Measurements from ENCODE around the gene THAP2.

The THAP2 gene

DNA sequence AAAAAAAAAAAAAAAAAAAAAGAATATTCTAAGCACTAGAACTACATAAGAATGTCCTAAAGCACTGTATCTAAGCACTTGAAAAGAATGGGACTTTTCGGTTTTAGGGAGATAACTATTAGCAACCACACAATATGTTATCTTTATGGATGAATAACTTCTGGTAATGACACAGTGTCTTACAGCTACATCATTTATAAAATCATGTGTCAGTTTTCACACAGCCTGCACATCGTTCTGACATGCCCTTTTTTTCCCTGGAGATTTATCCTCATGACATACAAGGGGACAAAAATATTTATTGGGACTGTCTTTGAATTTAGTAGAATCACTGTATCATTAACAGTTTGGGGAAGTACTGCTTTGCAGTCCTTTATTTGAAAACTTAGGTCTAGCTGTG lies 39.1 kb downstream of the THAP2 start:
- DNase-seq (ENCODE audit: low read depth), result no peak

DNA sequence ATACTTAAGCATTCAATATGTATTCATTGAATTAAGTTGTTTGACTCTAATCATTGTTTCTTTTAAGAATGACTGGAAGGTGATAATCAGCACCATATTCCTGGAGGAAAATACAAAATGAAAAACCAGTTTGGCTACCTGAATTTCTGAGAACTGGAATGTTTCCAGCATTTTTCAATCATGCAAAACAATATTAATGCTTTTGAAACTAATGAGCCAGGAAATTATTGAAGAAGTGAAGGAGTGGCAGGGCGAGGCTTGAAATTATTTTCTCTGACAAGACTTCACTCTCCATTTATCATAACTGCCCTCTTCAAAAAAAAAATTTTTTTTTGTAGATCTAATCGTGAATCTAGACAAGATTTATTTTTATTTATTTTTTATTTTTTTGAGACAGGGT lies 40.8 kb downstream of the THAP2 start:
- no peak for DNase-seq (ENCODE audit: low read depth)

DNA sequence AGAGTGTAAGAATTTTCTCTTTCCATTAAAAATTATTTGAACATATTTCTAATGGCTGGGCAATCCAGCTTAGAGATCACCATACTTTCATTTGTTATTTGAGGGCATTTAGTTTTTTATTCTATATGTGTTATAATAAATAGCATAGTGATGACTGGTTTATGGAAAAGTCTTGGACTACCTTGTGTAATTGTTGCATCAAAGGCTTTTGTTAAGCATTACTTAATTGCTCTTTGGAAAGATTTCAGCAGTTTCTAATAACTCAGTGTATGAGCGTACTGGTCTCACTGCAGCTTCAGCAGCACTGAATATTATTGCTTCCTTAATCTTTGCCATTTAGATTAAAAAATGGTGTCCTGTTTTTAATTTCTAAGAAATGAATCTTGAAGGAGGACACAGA lies 44.6 kb downstream of the THAP2 start:
- no peak for DNase-seq (ENCODE audit: low read depth)

DNA sequence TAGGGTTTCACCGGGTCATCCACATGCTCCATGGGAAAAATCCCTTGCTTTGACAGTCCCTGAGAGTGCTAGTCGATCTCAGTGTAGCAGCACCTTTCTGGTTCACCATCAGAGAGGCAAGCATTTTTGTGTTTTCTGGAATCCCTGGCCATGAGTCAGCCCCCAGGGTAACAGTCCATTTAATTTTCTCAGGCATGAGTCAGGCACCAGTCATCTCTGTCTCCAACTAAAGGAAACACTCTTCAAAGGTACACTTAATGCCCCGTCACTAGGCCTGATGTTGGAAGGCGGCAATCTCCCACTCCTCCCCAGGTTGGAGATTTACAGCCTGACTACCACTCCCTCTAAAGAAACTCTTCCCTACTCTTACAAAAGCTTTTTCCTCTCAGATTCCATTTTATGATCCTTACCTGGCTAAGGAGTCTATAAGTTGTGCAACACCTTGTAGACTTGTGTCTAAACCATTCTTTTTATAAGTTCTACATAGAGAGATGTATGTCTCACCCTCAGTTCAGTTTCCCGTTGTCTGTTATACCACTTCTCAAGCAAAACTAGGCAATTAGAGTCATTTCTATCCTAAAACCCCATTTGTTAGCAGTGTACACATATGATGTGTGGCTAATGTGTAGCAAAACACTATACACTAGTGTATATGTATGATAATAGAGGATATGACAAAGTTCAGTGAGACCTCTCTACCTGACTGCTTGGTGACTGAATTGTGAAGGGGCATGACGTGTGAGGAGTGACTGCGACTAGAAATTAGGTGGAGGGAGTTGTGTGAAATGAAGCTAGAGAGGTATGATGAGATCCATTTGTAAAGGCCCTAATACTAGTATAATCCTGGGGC lies 46.4 kb downstream of the THAP2 start:
- DNase-seq (ENCODE audit: low read depth), result no peak

DNA sequence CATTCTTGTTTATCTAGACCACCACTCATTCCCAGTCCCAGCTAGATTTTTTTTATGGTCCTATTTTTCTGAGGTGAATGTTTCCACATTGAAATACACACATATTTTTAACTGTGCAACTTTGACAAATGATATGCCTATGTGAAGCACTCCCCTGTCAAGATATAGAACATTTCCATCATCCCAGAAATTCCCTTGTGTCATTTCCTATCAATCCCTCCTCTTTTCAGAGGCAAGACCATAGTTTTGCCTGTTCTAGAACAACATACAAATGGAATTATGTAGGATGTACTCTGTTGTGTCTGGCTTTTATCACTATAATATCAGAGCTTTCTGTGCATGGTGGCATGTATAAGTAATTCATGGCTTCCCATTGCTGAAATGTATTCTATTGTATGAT lies 54.5 kb downstream of the THAP2 start:
- no peak for DNase-seq (ENCODE audit: low read depth)

DNA sequence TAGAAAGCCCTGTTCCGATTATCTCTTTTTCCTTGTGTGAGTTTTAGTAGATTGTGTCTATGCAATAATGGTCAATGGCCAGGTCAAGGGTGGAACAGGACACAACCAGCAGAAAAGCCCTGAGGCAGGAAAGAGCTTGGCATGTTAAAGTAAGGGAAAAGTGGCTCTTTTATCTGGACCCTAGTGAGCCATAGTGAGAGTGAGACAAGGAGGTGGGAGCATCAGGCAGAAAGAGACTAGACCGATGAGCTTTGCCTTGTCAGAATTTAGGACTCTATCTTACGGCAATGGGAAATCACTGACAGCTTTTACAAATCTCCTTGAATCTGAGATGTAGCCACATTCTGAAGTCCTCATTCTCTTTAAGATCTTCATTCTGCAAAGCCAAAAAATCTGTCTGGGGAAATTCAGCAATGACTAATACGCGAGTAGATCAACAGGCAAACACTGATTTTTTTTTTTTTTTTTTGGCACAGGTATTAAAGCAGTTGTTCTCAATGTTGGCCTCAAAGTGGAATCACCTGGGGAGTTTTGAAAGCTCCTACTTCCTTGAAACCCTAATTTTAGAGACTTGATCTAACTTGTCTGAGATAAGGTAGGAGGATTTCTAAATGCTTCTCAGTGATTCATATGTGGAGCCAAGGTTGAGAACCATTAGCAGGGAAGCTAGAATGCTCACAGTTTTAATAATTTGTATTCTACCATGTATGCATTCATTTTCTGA lies 55.7 kb downstream of the THAP2 start:
- DNase-seq (ENCODE audit: low read depth), result no peak

DNA sequence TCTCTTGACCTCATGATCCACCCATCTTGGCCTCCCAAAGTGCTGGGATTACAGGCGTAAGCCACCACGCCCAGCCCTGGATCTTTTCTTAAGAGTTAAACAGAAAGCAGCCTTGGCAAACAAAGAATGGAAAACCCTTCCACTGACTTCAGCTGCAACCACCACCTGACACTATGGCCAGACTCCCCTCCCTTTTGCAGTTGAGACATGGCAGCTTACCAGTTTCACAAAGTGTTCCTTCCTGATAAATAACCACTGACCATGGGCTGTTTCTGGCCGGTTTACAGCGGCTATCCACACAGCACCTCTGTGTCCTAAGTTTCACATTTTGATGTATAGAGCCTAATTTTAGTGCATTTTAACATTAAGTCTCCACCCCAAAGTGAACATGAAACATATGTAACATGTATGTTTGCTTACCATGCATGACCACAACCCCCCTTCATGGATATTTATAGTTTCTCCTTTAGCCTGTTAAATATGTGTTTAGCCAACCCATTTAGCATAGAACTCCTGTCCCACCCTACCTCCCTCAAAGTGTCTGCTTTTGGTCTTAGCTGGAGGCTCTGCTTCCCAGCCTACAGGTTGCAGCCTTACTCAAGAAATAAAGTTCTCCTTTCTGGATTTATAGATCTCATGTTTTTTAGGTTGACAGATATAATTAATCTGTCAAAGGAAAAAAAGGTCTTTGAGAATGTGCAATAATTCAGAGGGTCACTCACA lies 57.8 kb downstream of the THAP2 start:
- DNase-seq (ENCODE audit: low read depth), result no peak

DNA sequence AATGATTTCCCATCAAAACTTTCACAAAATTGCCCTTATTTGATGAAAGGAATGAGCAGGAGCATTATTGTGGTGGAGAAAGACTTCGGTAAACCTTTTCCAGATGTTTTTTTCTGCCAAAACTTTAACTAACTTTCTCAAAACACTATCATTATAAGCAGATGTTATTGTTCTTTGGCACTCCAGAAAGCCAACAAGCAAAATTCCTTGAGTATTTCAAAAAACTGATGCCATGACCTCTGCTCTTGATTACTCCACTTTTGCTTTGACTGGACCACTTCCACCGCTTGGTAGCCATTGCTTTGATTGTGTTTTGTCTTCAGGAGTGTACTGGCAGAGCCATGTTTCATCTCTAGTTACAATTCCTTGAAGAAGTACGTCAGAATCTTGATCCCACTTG lies 60.9 kb downstream of the THAP2 start:
- DNase-seq (ENCODE audit: low read depth), result no peak

DNA sequence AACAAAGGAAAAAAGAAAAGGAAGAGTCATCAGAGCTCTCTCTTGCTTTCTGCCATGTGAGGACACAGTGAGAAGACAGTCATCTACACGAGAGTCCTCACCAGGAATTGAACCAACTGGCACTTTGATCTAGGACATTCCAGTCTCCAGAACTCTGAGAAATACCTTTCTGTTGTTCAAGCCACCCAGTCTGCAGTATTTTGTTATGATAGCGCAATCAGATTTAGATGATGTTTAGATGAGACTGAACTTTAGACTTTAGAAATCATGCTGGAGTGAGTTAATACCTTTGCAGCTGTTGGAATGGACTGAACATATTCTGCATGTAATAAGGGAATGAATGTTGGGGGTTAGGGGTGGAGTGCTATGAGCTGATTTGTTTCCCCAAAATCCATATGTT lies 62.4 kb downstream of the THAP2 start:
- DNase-seq (ENCODE audit: low read depth), result no peak

DNA sequence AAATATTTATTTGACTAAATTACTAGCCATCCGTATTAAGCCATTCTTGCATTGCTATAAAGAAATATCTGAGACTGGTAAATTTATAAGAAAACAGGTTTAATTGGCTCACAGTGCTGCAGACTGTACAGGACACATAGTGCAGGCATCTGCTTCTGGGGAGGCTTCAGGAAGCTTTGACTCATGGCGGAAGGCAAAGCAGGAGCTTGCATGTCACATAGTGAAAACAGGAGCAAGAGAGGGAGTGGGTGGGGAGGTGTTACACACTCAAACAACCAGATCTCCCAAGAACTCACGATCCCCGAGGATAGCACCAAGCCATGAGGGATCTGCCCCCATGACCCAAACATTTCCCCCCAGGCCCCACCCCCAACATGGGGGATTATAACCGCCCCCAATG lies 63.9 kb downstream of the THAP2 start:
- no peak for DNase-seq (ENCODE audit: low read depth)
